H9 (cell line): ENCODE data around the gene CENPL. TPM values are rescaled to one million over a fixed set of nuclear protein-coding genes. Genes with fewer than 3 reads are reported as not detected.

Experiments used
- DNase-seq: peaks from one replicate; pipeline ENCODE4 v3.0.0-alpha.2; 2017
- H2AFZ ChIP-seq: one replicate; pipeline ENCODE4 v1.6.1; 2013; ENCODE audit warnings: mild to moderate bottlenecking, low read length, control low read depth, moderate library complexity
- H2AK5ac ChIP-seq: 2 replicates; pipeline ENCODE4 v1.6.1; 2013; ENCODE audit warnings: low read length, control low read depth, mixed read lengths; ENCODE audit not compliant: insufficient read length
- H2BK120ac ChIP-seq: one replicate; pipeline ENCODE4 v1.6.1; 2013; ENCODE audit warnings: low read depth, mild to moderate bottlenecking, low read length, control low read depth, inconsistent platforms; ENCODE audit not compliant: poor library complexity, severe bottlenecking
- H2BK12ac ChIP-seq: 2 replicates; pipeline ENCODE4 v1.6.1; 2013; ENCODE audit warnings: low read length, control low read depth, mixed read lengths, low read depth; ENCODE audit not compliant: insufficient read length
- H2BK15ac ChIP-seq: 2 replicates; pipeline ENCODE4 v1.6.1; 2013; ENCODE audit warnings: low read depth, low read length, control low read depth
- H2BK20ac ChIP-seq: one replicate; pipeline ENCODE4 v1.6.1; 2013; ENCODE audit warnings: low read depth, mild to moderate bottlenecking, low read length, control low read depth, inconsistent platforms; ENCODE audit not compliant: poor library complexity, severe bottlenecking
- H2BK5ac ChIP-seq: 2 replicates; pipeline ENCODE4 v1.6.1; 2013; ENCODE audit warnings: low read length, control low read depth, mixed read lengths; ENCODE audit not compliant: insufficient read length
- H3K14ac ChIP-seq: 2 replicates; pipeline ENCODE4 v1.6.1; 2013; ENCODE audit warnings: low read length, control low read depth; ENCODE audit not compliant: insufficient read depth
- H3K18ac ChIP-seq: 2 replicates; pipeline ENCODE4 v1.6.1; 2013; ENCODE audit warnings: low read depth, mild to moderate bottlenecking, mixed read lengths, low read length, control low read depth; ENCODE audit not compliant: insufficient read length
- H3K23ac ChIP-seq: 2 replicates; pipeline ENCODE4 v1.6.1; 2013; ENCODE audit warnings: low read length, control low read depth, mixed read lengths, low read depth; ENCODE audit not compliant: insufficient read length
- H3K23me2 ChIP-seq: 2 replicates; pipeline ENCODE4 v1.6.1; 2013; ENCODE audit warnings: low read depth, mild to moderate bottlenecking, mixed read lengths, low read length, control low read depth; ENCODE audit not compliant: insufficient read length, poor library complexity, severe bottlenecking
- H3K27ac ChIP-seq: 2 replicates; pipeline ENCODE4 v1.5.1; 2013; ENCODE audit warnings: low read length, control low read depth, mixed read lengths, low read depth; ENCODE audit not compliant: insufficient read length
- H3K27me3 ChIP-seq: 2 replicates; pipeline ENCODE4 v1.6.1; 2013; ENCODE audit warnings: low read length, control low read depth, inconsistent platforms; ENCODE audit not compliant: insufficient read depth
- H3K4ac ChIP-seq: 2 replicates; pipeline ENCODE4 v1.6.1; 2013; ENCODE audit warnings: low read depth, mild to moderate bottlenecking, control low read depth, inconsistent platforms, low read length, moderate library complexity
- H3K4me1 ChIP-seq: 2 replicates; pipeline ENCODE4 v1.6.1; 2013; ENCODE audit warnings: low read length, control low read depth, inconsistent platforms; ENCODE audit not compliant: insufficient read depth
- H3K4me2 ChIP-seq: 2 replicates; pipeline ENCODE4 v1.6.1; 2013; ENCODE audit warnings: low read length, control low read depth, mixed read lengths; ENCODE audit not compliant: insufficient read length, insufficient read depth
- H3K56ac ChIP-seq: 2 replicates; pipeline ENCODE4 v1.6.1; 2013; ENCODE audit warnings: low read depth, mild to moderate bottlenecking, mixed read lengths, low read length, control low read depth; ENCODE audit not compliant: insufficient read length
- H3K79me1 ChIP-seq: 2 replicates; pipeline ENCODE4 v1.6.1; 2013; ENCODE audit warnings: low read depth, mild to moderate bottlenecking, moderate library complexity, low read length, control low read depth, inconsistent platforms; ENCODE audit not compliant: insufficient read depth, poor library complexity, severe bottlenecking
- H3K79me2 ChIP-seq: 2 replicates; pipeline ENCODE4 v1.6.1; 2013; ENCODE audit warnings: low read length, control low read depth, inconsistent platforms; ENCODE audit not compliant: insufficient read depth
- H3K9ac ChIP-seq: 2 replicates; pipeline ENCODE4 v1.6.1; 2013; ENCODE audit warnings: low read length, control low read depth, mixed read lengths; ENCODE audit not compliant: insufficient read length; ENCODE audit errors: extremely low read depth
- H3K9me3 ChIP-seq: one replicate; pipeline ENCODE4 v1.6.1; 2013; ENCODE audit warnings: low read depth, low read length, inconsistent platforms; ENCODE audit not compliant: control insufficient read depth
- H3T11ph ChIP-seq: one replicate; pipeline ENCODE4 v1.6.1; 2013; ENCODE audit warnings: mild to moderate bottlenecking, low read length, control low read depth, inconsistent platforms
- H4K20me1 ChIP-seq: one replicate; pipeline ENCODE4 v1.6.1; 2013; ENCODE audit not compliant: control insufficient read depth, insufficient read length, insufficient read depth
- H4K5ac ChIP-seq: 2 replicates; pipeline ENCODE4 v1.6.1; 2013; ENCODE audit warnings: low read depth, mild to moderate bottlenecking, mixed read lengths, low read length, control low read depth; ENCODE audit not compliant: insufficient read length
- H4K8ac ChIP-seq: replicated peaks from 2 replicates; pipeline ENCODE4 v1.6.1; 2013; ENCODE audit warnings: low read length, control low read depth, mixed read lengths, low read depth; ENCODE audit not compliant: insufficient read length
- H4K91ac ChIP-seq: 2 replicates; pipeline ENCODE4 v1.6.1; 2013; ENCODE audit warnings: low read depth, mild to moderate bottlenecking, moderate library complexity, mixed read lengths, low read length, control low read depth; ENCODE audit not compliant: insufficient read length
- H3K27ac Mint-ChIP-seq, 3 experiments: 2 replicates in 2 of 3; 3 replicates in 1 of 3; pipeline ENCODE4 v1.8.0; 2020 to 2021; ENCODE audit warnings: mixed read lengths in 3 of 3, mild to moderate bottlenecking in 1 of 3, moderate library complexity in 1 of 3
- H3K27me3 Mint-ChIP-seq: 2 replicates; pipeline ENCODE4 v1.8.0; 2021; ENCODE audit warnings: low read depth, mild to moderate bottlenecking, moderate library complexity, mixed read lengths
- H3K36me3 Mint-ChIP-seq, 3 experiments: 2 replicates in 2 of 3; 3 replicates in 1 of 3; pipeline ENCODE4 v1.8.0; 2020 to 2021; ENCODE audit warnings: low read depth in 3 of 3, mixed read lengths in 3 of 3; ENCODE audit not compliant: insufficient read depth in 1 of 3
- H3K4me1 Mint-ChIP-seq, 2 experiments: 2 replicates each; pipeline ENCODE4 v1.8.0; 2020; ENCODE audit warnings: mixed read lengths in 2 of 2
- H3K4me3 Mint-ChIP-seq, 2 experiments: 2 replicates in 1 of 2; 3 replicates in 1 of 2; pipeline ENCODE4 v1.8.0; 2020 to 2021; ENCODE audit warnings: mild to moderate bottlenecking in 2 of 2, mixed read lengths in 2 of 2, moderate library complexity in 1 of 2
- H3K9me3 Mint-ChIP-seq, 2 experiments: 2 replicates in 1 of 2; 3 replicates in 1 of 2; pipeline ENCODE4 v1.8.0; 2020; ENCODE audit warnings: mild to moderate bottlenecking in 2 of 2, mixed read lengths in 2 of 2, moderate library complexity in 1 of 2
- CTCF ChIP-seq: fragments of 200-600 bp; sonication (generic); conservative IDR thresholded peaks from 3 replicates; pipeline ENCODE4 v1.8.0; 2021; ENCODE audit warnings: antibody characterized with exemption, mild to moderate bottlenecking
- WGBS: extraction: QIAGEN DNeasy Blood & Tissue Kit; methylation state at CpG from one replicate; pipeline ENCODE4 v1.1.7; 2013; ENCODE audit warnings: missing lambda C conversion rate, low lambda C conversion rate, mixed read lengths; ENCODE audit not compliant: insufficient read length; ENCODE audit errors: extremely low coverage; 5-methylcytosine and 5-hydroxymethylcytosine counted together
- total RNA-seq: library from RNA; stranded (reverse); gene quantifications from 2 replicates; pipeline ENCODE4 v1.2.1, GENCODE V29; 2021

CENPL gene
- total RNA-seq, 1 experiment from 2014 or later: 14.4 TPM

- Histone ChIP-seq H2AK5ac (no peak overlapping the region), H3K9me3 (no peaks in the 10 kb centered on the region), H2BK120ac (no peak overlapping the region), H3K23ac (no peak overlapping the region), H4K91ac (no peak overlapping the region), H2BK12ac (no peak overlapping the region), H3K9ac (no peak overlapping the region), H3K14ac (no peak overlapping the region), H3K79me2 (peaks cover 7% of the 10 kb centered on the region; the same call in 1 of the 2 replicates), H3K27me3 (no peaks in the 10 kb centered on the region), H4K20me1 (no peaks in the 10 kb centered on the region), H3K18ac (no peak overlapping the region), H3K4me2 (no peak overlapping the region), H3K79me1 (no peaks in the 10 kb centered on the region), H2BK15ac (no peak overlapping the region), H3K4me1 (no peaks in the 10 kb centered on the region), H3K4ac (no peak overlapping the region), H2AFZ (no peak overlapping the region), H2BK20ac (no peak overlapping the region), H3K23me2 (peaks cover 3% of the 10 kb centered on the region), H3T11ph (no peak overlapping the region), H3K56ac (no peak overlapping the region), H4K8ac (no peak overlapping the region), H4K5ac (no peak overlapping the region), H2BK5ac (no peak overlapping the region), H3K27ac (no peak overlapping the region)
- H3K27me3 Mint-ChIP-seq: no peaks in the 10 kb centered on the region; the same call in 1 of the 2 replicates
- WGBS: no CpG with 5 or more reads among the region's 7 CpGs
- TF ChIP-seq CTCF: no peak
- H3K27ac Mint-ChIP-seq: peak overlapping the region in 1 of 3 experiments; percentile 88; a peak in 3 of 7 replicates
- DNase-seq: peak; percentile 57
- no peak overlapping the region; a peak in 1 of 5 replicates for H3K4me3 Mint-ChIP-seq
- peaks cover 16 to 32% of the 10 kb centered on the region in 2 experiments for H3K4me1 Mint-ChIP-seq
- peaks cover 34 to 83% (median 55%) of the 10 kb centered on the region in 3 experiments for H3K36me3 Mint-ChIP-seq
- peaks cover 0 to 3% of the 10 kb centered on the region in 2 experiments; a peak in 1 of 5 replicates for H3K9me3 Mint-ChIP-seq
Observed at GRCh38 chr1:173861731-173862145, 37.1 kb upstream of the CENPL start.
